Panc1 (cell line): ENCODE results near the gene TENT5C. TPM values are rescaled to one million over a fixed set of nuclear protein-coding genes. Genes with fewer than 3 reads are reported as not detected.

Experiments
- ATAC-seq: fragments of 200-7000 bp; cut with Tn5 transposase; 2 replicates; pipeline ENCODE4 v1.9.1; 2020; ENCODE audit warnings: mild to moderate bottlenecking, moderate library complexity
- BruUV-seq: library from RNA; stranded (reverse); fragments of 400-500 nt; replicated peaks from 2 replicates; lab custom pipeline; 2021; lab: Mats Ljungman, UMichigan
- CTCF ChIA-PET: fragments of 300-600 bp; sonication (Branson Sonifier 250); formaldehyde crosslinking; loops from one replicate; lab custom pipeline; 2022; ENCODE audit warnings: antibody characterized with exemption; lab: Charles Lee
- POLR2A ChIA-PET: fragments of 300-600 bp; sonication (Branson Sonifier 250); formaldehyde crosslinking; loops from one replicate; lab custom pipeline; 2022; ENCODE audit warnings: antibody characterized with exemption; lab: Charles Lee
- DNase-seq: peaks from one replicate; pipeline ENCODE4 v3.0.0-alpha.2; 2010; ENCODE audit warnings: low read depth, low spot score
- H3K27ac ChIP-seq: 2 replicates; pipeline ENCODE4 v1.5.1; 2011; ENCODE audit warnings: mild to moderate bottlenecking, low read length, inconsistent platforms
- H3K27me3 ChIP-seq: fragments of 200-500 bp; sonication (Bioruptor generic); 2 replicates; pipeline ENCODE4 v1.6.0; 2014; ENCODE audit warnings: low read length, inconsistent platforms; ENCODE audit not compliant: control insufficient read depth, insufficient read depth
- H3K36me3 ChIP-seq: fragments of 200-500 bp; sonication (Bioruptor generic); 2 replicates; pipeline ENCODE4 v1.5.1; 2014; ENCODE audit warnings: inconsistent platforms, mild to moderate bottlenecking, low read length, moderate library complexity; ENCODE audit not compliant: control insufficient read depth, insufficient read depth
- H3K4me1 ChIP-seq: 2 replicates; pipeline ENCODE4 v1.5.1; 2011; ENCODE audit warnings: inconsistent platforms, mild to moderate bottlenecking, low read length, moderate library complexity; ENCODE audit not compliant: control insufficient read depth, insufficient read depth
- H3K4me3 ChIP-seq, 2 experiments: 2 replicates each; pipeline ENCODE4 v1.5.1; 2011 to 2012; ENCODE audit warnings: low read depth in 2 of 2, low read length in 2 of 2, mild to moderate bottlenecking in 2 of 2, inconsistent platforms in 1 of 2, moderate library complexity in 1 of 2
- H3K9me3 ChIP-seq: fragments of 200-500 bp; sonication (Bioruptor generic); 2 replicates; pipeline ENCODE4 v1.5.1; 2014; ENCODE audit warnings: low read depth, mild to moderate bottlenecking, inconsistent platforms, low read length, moderate library complexity; ENCODE audit not compliant: control insufficient read depth, insufficient read depth
- CTCF ChIP-seq: fragments of 450-650 bp; IDR thresholded peaks from 2 replicates; pipeline ENCODE4 v1.5.1; 2017; ENCODE audit warnings: mild to moderate bottlenecking
- POLR2AphosphoS5 ChIP-seq: IDR thresholded peaks from 2 replicates; pipeline ENCODE4 v1.6.1; 2012; ENCODE audit warnings: mild to moderate bottlenecking, low read depth, low read length, moderate library complexity
- REST ChIP-seq, 2 experiments: IDR thresholded peaks; 2 replicates each; pipeline ENCODE4 v1.6.1; 2011 to 2012; ENCODE audit warnings: low read depth in 2 of 2, control low read depth in 1 of 2, low read length in 1 of 2, mild to moderate bottlenecking in 1 of 2, moderate library complexity in 1 of 2; ENCODE audit not compliant: insufficient read depth in 1 of 2
- SIN3A ChIP-seq: IDR thresholded peaks from 2 replicates; pipeline ENCODE4 v1.6.1; 2012; ENCODE audit warnings: low read depth, mild to moderate bottlenecking, low read length, moderate library complexity, borderline replicate concordance; ENCODE audit not compliant: insufficient read depth
- TCF7L2 ChIP-seq: IDR thresholded peaks from 2 replicates; pipeline ENCODE4 v1.6.1; 2011; ENCODE audit warnings: mild to moderate bottlenecking, low read depth, low read length, inconsistent platforms
- in situ Hi-C: cut with HindIII; loops from 2 replicates; pipeline ENCODE4 v1.10.0; 2016; ENCODE audit warnings: low sequenced_read_pairs, low pct_unique_long_range_greater_than_20kb
- intact Hi-C: fragments of 100-400 bp; cut with micrococcal nuclease; formaldehyde crosslinking; loops from one replicate; pipeline ENCODE4 v1.10.0; 2022; ENCODE audit not compliant: unreplicated experiment
- total RNA-seq: library from RNA; stranded (reverse); gene quantifications from one replicate; pipeline ENCODE4 v1.2.1, GENCODE V29; 2021; ENCODE audit not compliant: unreplicated experiment

TENT5C gene
- total RNA-seq, 1 experiment from 2014 or later: 8.9 TPM

DNA sequence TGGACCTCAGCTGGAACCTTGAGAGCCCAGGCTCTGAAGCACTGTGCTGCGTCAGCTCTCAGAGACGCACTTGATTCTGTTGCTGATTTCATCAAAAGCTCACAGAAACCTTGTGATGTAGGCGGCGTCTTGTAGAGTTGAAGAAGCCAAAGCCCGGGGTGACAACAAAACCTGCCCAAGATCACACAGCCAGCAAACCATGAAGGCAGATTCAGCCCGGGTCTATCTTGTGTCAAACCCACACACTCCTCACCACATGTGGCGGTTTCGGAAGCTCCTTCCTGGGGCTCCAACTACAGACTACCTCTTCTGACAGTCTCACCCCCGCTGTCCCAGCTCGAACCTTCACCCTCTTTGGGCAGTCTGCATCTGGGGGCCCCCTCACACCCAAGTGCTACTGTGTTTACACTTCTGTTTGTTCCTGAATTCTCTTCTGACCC lies 50.4 kb downstream of the TENT5C start:
- BruUV-seq: no TSS peak
- POLR2A ChIA-PET: interaction anchor here (0.6 kb wide), 1 partner anchor 46 kb away, joined by 3 read pairs; no protein-coding TSS in a partner anchor
- ATAC-seq (no peak), DNase-seq (no peak)
- H3K9me3 ChIP-seq: no peaks in the 10 kb centered on the region
- CTCF ChIA-PET: no interaction called here
- H3K27me3 ChIP-seq: no peaks in the 10 kb centered on the region
- no peak overlapping the region for H3K4me3 ChIP-seq
- H3K4me1 ChIP-seq: peaks cover 48% of the 10 kb centered on the region
- H3K36me3 ChIP-seq: no peaks in the 10 kb centered on the region
- peak overlapping the region; percentile 93 for H3K27ac ChIP-seq
- TF ChIP-seq REST (IDR thresholded peaks at IDR 0.05; ENCODE audit: insufficient read depth in 1 of 2, low read depth in 2 of 2, low read length in 1 of 2) (no peak), CTCF (no peak), POLR2AphosphoS5 (no peak), SIN3A (no peak), TCF7L2 (no peak)
- intact Hi-C loops (no loop called here), in situ Hi-C loops (no loop called here)

DNA sequence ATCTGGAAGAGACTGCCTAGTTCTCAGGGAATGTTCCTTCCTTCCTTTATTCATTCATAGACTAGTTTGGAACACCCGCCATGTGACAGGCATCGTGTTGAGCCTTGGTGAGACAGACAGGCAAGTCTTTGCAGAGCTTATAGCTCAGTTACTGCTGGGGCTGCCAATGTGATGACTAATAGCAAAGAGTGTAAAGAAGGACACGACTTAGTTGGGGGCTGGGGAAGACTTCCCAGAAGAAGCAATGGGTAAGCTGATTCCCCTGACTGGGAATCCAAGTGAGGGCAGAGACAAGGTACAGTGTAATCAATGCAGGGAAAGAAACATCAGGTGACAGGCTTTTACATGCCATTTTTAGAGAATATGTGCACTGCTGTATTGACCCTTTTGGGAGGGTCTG lies 51.2 kb downstream of the TENT5C start:
- no peaks in the 10 kb centered on the region for H3K36me3 ChIP-seq
- peak; percentile 53 for DNase-seq
- BruUV-seq: no TSS peak
- POLR2A ChIA-PET: no interaction called here
- no peak overlapping the region for H3K4me3 ChIP-seq
- peak; percentile 59 for ATAC-seq
- peak overlapping the region; percentile 93 for H3K27ac ChIP-seq
- CTCF ChIA-PET: no interaction called here
- no peak for TF ChIP-seq SIN3A
- TF ChIP-seq CTCF: no peak
- no peaks in the 10 kb centered on the region for H3K27me3 ChIP-seq
- in situ Hi-C loops (no loop called here), intact Hi-C loops (no loop called here)
- H3K9me3 ChIP-seq: no peaks in the 10 kb centered on the region
- peaks cover 48% of the 10 kb centered on the region for H3K4me1 ChIP-seq
